ENCODE data around the gene NMT1.

The NMT1 gene

GRCh38 chr17:45060797-45061605, at the start of gene NMT1:
Gene NMT1 (plus strand): TSS chr17:45061317. CDS start chr17:45061330, 13 bp downstream.
- TF ChIP-seq GATA3 (IDR thresholded peaks at IDR 0.05; ENCODE audit: low read depth, low read length) (no peak), GATA2 (IDR thresholded peaks at IDR 0.05; ENCODE audit: low read depth, low read length) (no peak)

GRCh38 chr17:45011767-45012166, 49.4 kb upstream of the NMT1 start:
- TF ChIP-seq GATA2 (IDR thresholded peaks at IDR 0.05; ENCODE audit: low read depth, low read length) (no peak), GATA3 (IDR thresholded peaks at IDR 0.05; ENCODE audit: low read depth, low read length) (no peak)

GRCh38 chr17:45013021-45013997, 47.8 kb upstream of the NMT1 start:
- no peak for TF ChIP-seq GATA2 (IDR thresholded peaks at IDR 0.05; ENCODE audit: low read depth, low read length)
- no peak for TF ChIP-seq GATA3 (IDR thresholded peaks at IDR 0.05; ENCODE audit: low read depth, low read length)

GRCh38 chr17:45016237-45016636, 44.9 kb upstream of the NMT1 start:
- no peak for TF ChIP-seq GATA3 (IDR thresholded peaks at IDR 0.05; ENCODE audit: low read depth, low read length)
- no peak for TF ChIP-seq GATA2 (IDR thresholded peaks at IDR 0.05; ENCODE audit: low read depth, low read length)

- TF ChIP-seq GATA2 (IDR thresholded peaks at IDR 0.05; ENCODE audit: low read depth, low read length) (no peak), GATA3 (IDR thresholded peaks at IDR 0.05; ENCODE audit: low read depth, low read length) (no peak)
Measured at GRCh38 chr17:45016823-45017222, 44.3 kb upstream of the NMT1 start.

GRCh38 chr17:45018514-45018847, 42.6 kb upstream of the NMT1 start:
- TF ChIP-seq GATA3 (IDR thresholded peaks at IDR 0.05; ENCODE audit: low read depth, low read length) (no peak), GATA2 (IDR thresholded peaks at IDR 0.05; ENCODE audit: low read depth, low read length) (no peak)

GRCh38 chr17:45018848-45019711, 42.0 kb upstream of the NMT1 start:
- TF ChIP-seq GATA2 (IDR thresholded peaks at IDR 0.05; ENCODE audit: low read depth, low read length) (no peak), GATA3 (IDR thresholded peaks at IDR 0.05; ENCODE audit: low read depth, low read length) (no peak)

- no peak for TF ChIP-seq GATA3 (IDR thresholded peaks at IDR 0.05; ENCODE audit: low read depth, low read length)
- TF ChIP-seq GATA2 (IDR thresholded peaks at IDR 0.05; ENCODE audit: low read depth, low read length), result no peak
Measured at GRCh38 chr17:45020354-45021138, 40.6 kb upstream of the NMT1 start.

- no peak for TF ChIP-seq GATA3 (IDR thresholded peaks at IDR 0.05; ENCODE audit: low read depth, low read length)
- no peak for TF ChIP-seq GATA2 (IDR thresholded peaks at IDR 0.05; ENCODE audit: low read depth, low read length)
Measured at GRCh38 chr17:45021607-45022287, 39.4 kb upstream of the NMT1 start.

GRCh38 chr17:45022288-45022648, 38.8 kb upstream of the NMT1 start:
- TF ChIP-seq GATA3 (IDR thresholded peaks at IDR 0.05; ENCODE audit: low read depth, low read length) (no peak), GATA2 (IDR thresholded peaks at IDR 0.05; ENCODE audit: low read depth, low read length) (no peak)

GRCh38 chr17:45022655-45023339, 38.3 kb upstream of the NMT1 start:
- TF ChIP-seq GATA2 (IDR thresholded peaks at IDR 0.05; ENCODE audit: low read depth, low read length), result no peak
- no peak for TF ChIP-seq GATA3 (IDR thresholded peaks at IDR 0.05; ENCODE audit: low read depth, low read length)

- no peak for TF ChIP-seq GATA2 (IDR thresholded peaks at IDR 0.05; ENCODE audit: low read depth, low read length)
Measured at GRCh38 chr17:45029096-45029495, 32.0 kb upstream of the NMT1 start.

Data from SH-SY5Y (cell line).